Measurements from ENCODE around the gene ABCF1.
"Not testable (repeated sequence)": the region's sequence is repeated elsewhere in the genome, so short reads cannot be mapped to it uniquely, and the experiment has no call there.

Gene ABCF1

DNA sequence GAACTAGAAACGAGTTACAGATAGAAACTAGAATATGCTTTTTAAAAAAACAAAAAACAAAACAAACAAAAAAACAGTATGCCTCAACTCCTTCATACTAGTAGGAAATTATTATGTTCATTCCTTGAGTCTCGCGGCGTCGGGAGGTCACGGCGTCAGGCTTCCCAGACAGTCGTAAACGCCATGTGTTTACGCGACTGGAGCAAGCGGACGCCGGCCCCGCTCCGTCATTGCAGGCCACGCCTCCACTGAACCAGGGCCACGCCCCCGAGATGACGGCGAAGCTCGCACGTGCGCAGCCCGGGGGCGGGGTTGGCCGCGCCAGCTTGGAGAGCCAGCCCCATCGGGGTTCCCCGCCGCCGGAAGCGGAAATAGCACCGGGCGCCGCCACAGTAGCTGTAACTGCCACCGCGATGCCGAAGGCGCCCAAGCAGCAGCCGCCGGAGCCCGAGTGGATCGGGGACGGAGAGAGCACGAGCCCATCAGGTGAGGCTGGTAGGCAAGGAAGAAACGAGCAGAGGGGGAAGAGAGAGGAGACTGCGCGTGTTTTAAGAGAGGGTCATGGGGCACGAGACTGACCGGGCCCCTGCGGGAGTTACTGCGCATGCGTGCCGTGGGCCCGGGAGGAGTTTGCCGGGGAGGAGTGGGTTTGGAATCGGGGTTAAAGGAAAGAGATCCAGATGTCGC, at the start of gene ABCF1:
TSS of gene ABCF1 (plus strand) at position 368 of the 687 bp plus-strand sequence. CDS start at position 414, 46 bp downstream.
- DNase-seq: peak; percentile 98

GRCh38 chr6:30521952-30522351, 49.3 kb upstream of the ABCF1 start:
- DNase-seq: not testable (repeated sequence)

GRCh38 chr6:30526444-30526843, 44.8 kb upstream of the ABCF1 start:
- DNase-seq: not testable (repeated sequence)

GRCh38 chr6:30529349-30529875, 41.8 kb upstream of the ABCF1 start:
- DNase-seq: not testable (repeated sequence)

- no peak for DNase-seq
These were observed 41.2 kb upstream of the ABCF1 start for GRCh38 chr6:30530014-30530413.

DNA sequence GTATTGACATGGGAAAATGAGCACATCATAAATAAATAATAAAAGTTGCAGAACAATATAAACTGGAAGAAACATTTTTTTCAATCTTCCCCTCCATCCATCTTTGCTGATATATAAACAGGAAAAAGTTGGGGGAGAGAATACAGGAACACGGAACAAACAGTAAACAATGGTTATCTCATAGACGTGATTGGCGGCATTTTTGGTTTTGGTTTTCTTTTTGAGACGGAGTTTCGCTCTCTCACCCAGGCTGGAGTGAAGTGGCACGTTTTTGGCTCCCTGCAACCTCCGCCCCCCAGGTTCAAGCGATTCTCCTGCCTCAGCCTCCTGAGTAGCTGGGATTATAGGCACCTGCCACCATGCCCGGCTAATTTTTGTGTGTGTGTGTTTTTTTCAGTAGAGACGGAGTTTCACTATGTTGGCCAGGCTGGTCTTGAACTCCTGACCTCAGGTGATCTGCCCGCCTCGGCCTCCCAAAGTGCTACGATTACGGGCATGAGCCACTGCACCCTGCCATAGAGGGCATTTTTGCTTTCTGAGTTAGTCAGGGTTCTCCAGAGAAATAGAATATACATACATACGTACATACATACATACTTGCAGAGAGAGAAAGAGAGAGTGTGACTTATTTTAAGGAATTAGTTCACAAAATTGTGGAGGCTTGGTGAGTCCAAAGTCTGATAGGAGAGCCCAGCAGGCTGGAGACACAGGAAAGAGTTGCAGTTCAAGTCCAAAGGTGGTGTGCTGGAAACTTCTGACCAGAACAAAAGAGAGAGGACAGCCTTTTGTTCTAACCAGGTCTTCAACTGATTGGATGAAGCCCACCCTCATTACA, 37.6 kb upstream of the ABCF1 start:
- DNase-seq: no peak

- DNase-seq: no peak
These were observed 33.3 kb upstream of the ABCF1 start for GRCh38 chr6:30537931-30538330.

- DNase-seq: peak; percentile 82
These were observed 29.5 kb upstream of the ABCF1 start for GRCh38 chr6:30541515-30542403.

GRCh38 chr6:30542404-30542725, 28.9 kb upstream of the ABCF1 start:
- no peak for DNase-seq

DNA sequence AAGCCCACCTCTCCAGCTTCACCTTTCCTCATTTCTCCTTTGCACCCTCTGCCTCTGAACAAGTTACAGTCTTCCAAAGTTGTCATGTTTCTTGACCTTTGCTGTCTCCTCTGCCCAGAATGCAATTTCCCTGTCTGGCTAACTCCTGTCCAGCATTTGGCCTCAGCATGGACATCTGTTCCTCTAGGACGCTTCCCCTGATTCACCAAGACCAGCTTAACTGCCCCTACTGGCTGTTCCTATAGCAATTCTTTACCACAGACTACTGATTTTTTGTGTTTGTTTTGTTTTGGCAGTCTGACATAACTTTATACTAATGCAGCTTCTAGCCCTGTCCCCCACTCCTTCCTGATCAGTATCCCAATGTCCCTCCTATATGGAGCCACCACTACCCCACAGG, 28.3 kb upstream of the ABCF1 start:
- DNase-seq: no peak

GRCh38 chr6:30543821-30544220, 27.4 kb upstream of the ABCF1 start:
- no peak for DNase-seq

- DNase-seq: peak; percentile 50
These were observed 26.5 kb upstream of the ABCF1 start for GRCh38 chr6:30544666-30545272.

DNA sequence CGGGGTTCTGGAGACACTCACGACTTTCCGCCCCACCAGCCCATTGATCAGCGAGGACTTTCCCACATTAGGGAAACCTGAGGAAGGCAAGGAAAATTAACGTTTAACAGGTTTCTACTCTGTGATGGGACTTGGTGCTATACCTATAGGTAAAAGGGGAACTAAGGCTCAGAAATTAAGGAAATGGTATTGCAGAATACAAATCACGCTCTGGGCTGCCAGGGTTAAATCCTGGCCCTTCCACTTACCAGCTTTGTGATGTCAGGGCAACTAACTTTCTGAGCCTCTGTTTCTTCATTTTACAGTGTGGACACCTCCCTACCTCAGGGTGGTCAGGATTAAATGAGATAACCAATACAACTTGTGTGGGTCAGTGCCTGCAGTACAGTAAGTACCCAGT, 23.8 kb upstream of the ABCF1 start:
- no peak for DNase-seq

DNA sequence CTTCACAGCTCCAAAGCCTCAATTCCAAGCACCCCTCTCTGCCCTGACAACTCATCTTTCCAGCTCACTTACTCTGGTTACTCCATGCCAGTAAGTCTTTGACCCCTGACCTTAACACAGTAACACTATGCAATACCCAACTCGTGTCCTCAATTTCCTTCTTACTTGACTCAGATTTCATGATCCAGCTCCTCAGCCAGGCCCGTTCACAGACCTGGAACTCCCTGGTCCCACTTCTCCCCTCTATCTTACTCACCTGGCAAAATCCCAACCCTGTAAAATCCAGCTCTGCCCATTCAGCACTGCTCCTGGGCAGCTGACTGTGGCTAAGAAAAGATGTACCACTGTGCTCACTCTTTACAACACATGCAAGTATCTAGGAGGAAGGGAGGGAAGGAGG, 22.9 kb upstream of the ABCF1 start:
- DNase-seq: no peak

GRCh38 chr6:30554404-30554803, 16.8 kb upstream of the ABCF1 start:
- no peak for DNase-seq

- DNase-seq: no peak
These were observed 16.1 kb upstream of the ABCF1 start for GRCh38 chr6:30554962-30555815.

GRCh38 chr6:30555816-30556065, 15.5 kb upstream of the ABCF1 start:
- DNase-seq: no peak

GRCh38 chr6:30556066-30556905, 15.0 kb upstream of the ABCF1 start, which contains the start of gene GNL1:
Gene GNL1 (minus strand): TSS chr6:30556489. CDS start chr6:30556203, 286 bp downstream.
- peak; percentile 96 for DNase-seq

DNA sequence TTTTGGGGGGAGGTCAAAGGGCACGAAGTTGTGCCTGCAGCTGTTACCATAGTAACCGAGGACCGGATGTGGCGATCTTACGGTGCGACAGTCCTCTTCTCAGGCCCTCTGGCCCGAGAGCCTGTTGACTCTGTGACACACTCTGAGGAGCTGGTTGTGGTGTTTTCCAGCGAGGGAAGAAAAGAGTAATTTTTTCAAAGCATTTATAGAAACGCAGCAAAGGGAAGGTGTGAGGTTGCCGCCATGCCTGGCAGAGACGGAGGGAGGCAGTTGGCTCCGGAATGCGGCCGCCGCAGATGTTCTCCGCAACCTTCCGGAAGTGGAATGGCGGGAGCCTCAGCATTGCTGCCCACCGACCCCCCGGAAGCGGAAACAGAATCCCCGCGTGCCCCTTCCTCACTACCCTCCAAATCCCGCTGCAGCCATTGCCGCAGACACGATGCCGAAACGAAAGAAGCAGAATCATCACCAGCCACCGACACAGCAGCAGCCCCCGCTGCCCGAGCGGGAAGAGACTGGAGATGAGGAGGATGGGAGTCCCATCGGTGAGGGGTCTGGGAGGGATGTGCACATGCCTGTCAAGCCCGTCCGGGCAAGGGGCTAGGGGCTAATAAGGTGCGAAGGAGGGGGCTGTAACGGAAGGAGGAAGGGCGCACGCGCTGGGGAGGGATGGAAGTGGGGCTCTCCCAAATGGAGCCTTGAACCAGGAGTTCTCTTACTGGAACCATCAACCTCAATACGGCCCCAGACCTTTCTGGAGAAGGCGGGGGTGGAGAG, 14.1 kb upstream of the ABCF1 start, which contains the start of gene PRR3:
TSS of gene PRR3 (plus strand) at position 390 of the 777 bp plus-strand sequence. CDS start at position 440, 50 bp downstream.
- peak; percentile 92 for DNase-seq

- DNase-seq: no peak
These were observed 13.6 kb upstream of the ABCF1 start for GRCh38 chr6:30557683-30557981.

Measured in KG1 (cell line).